MM.1S (cell line): Measurements from ENCODE around the gene RAB31.

Experiments
- EZH2 ChIP-seq: fragments of 300-600 bp; sonication (generic); optimal IDR thresholded peaks from 2 replicates; pipeline ENCODE3; 2017; ENCODE audit warnings: low read depth, mild to moderate bottlenecking, antibody characterized with exemption, low read length, mixed read lengths
- EZH2phosphoT487 ChIP-seq: fragments of 300-600 bp; sonication (generic); IDR thresholded peaks from 2 replicates; pipeline ENCODE4 v1.6.1; 2018; ENCODE audit warnings: antibody characterized with exemption, low read length
- TF ChIP-seq, protein P1 (sequence below): fragments of 300-600 bp; sonication (generic); IDR thresholded peaks from 2 replicates; pipeline ENCODE4 v1.5.1; 2016; ENCODE audit warnings: antibody characterized with exemption, low read length, mixed read lengths

DNA sequence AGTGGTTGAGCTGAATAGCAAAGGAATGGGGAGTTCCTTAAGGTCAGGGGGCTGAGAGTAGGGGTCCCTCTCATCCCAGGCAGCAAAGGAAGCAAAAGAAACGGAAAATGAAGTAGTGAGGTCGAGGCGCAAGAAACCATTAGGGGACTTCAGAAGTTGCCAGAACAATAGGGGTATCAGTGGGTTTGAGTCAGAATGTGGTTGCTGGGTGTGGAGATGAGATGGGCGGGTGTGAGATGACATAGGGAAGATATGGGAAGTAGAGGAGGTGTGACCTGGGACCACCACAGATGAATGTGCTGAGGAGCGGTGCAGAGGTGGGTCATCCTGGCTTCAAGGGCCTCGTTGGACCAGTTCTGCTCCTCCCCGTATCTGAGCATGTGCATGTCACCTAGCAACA lies 192.6 kb downstream of the RAB31 start:
- TF ChIP-seq EZH2phosphoT487 (no peak), EZH2 (no peak)
- TF ChIP-seq, protein P1, sequence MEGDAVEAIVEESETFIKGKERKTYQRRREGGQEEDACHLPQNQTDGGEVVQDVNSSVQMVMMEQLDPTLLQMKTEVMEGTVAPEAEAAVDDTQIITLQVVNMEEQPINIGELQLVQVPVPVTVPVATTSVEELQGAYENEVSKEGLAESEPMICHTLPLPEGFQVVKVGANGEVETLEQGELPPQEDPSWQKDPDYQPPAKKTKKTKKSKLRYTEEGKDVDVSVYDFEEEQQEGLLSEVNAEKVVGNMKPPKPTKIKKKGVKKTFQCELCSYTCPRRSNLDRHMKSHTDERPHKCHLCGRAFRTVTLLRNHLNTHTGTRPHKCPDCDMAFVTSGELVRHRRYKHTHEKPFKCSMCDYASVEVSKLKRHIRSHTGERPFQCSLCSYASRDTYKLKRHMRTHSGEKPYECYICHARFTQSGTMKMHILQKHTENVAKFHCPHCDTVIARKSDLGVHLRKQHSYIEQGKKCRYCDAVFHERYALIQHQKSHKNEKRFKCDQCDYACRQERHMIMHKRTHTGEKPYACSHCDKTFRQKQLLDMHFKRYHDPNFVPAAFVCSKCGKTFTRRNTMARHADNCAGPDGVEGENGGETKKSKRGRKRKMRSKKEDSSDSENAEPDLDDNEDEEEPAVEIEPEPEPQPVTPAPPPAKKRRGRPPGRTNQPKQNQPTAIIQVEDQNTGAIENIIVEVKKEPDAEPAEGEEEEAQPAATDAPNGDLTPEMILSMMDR, result no peak
